GM19043 (cell line): Measurements from ENCODE around the gene ZBTB4.
"Not testable (repeated sequence)": the region's sequence is repeated elsewhere in the genome, so short reads cannot be mapped to it uniquely, and the experiment has no call there.

Source experiments
- ATAC-seq: cut with Tn5 transposase; IDR thresholded peaks from one replicate; pipeline ENCODE4 v1.9.1; 2021; ENCODE audit warnings: low read depth; ENCODE audit not compliant: unreplicated experiment

Gene ZBTB4

GRCh38 chr17:7470457-7470973 is 8.9 kb downstream of the ZBTB4 start:
- not testable (repeated sequence) for ATAC-seq

GRCh38 chr17:7469843-7470242 is 9.6 kb downstream of the ZBTB4 start:
- ATAC-seq = not testable (repeated sequence)

GRCh38 chr17:7468804-7469389 is 10.5 kb downstream of the ZBTB4 start:
- ATAC-seq = no peak

GRCh38 chr17:7468290-7468689 is 11.1 kb downstream of the ZBTB4 start:
- ATAC-seq = no peak

- ATAC-seq = no peak
These were observed 11.9 kb downstream of the ZBTB4 start for GRCh38 chr17:7467498-7467897.

GRCh38 chr17:7466639-7467341 is 12.6 kb downstream of the ZBTB4 start:
- no peak for ATAC-seq

GRCh38 chr17:7466318-7466638 is 13.2 kb downstream of the ZBTB4 start:
- no peak for ATAC-seq

- ATAC-seq = no peak
These were observed 13.7 kb downstream of the ZBTB4 start for GRCh38 chr17:7465597-7466275.

- ATAC-seq = no peak
These were observed 15.3 kb downstream of the ZBTB4 start for GRCh38 chr17:7464081-7464480.

GRCh38 chr17:7463372-7463846 is 16.0 kb downstream of the ZBTB4 start:
- no peak for ATAC-seq

GRCh38 chr17:7462474-7463371 is 16.7 kb downstream of the ZBTB4 start:
- no peak for ATAC-seq

- ATAC-seq = no peak
These were observed 18.4 kb downstream of the ZBTB4 start for GRCh38 chr17:7460850-7461660.

- no peak for ATAC-seq
These were observed 19.4 kb downstream of the ZBTB4 start for GRCh38 chr17:7459961-7460545.

GRCh38 chr17:7448461-7448860 is 31.0 kb downstream of the ZBTB4 start:
- ATAC-seq = no peak

- no peak for ATAC-seq
These were observed 33.8 kb downstream of the ZBTB4 start for GRCh38 chr17:7445619-7445968.

- no peak for ATAC-seq
These were observed 34.5 kb downstream of the ZBTB4 start, which contains the start of gene CHRNB1 for GRCh38 chr17:7444682-7445618. TSS of gene CHRNB1 (plus strand) at chr17:7445061. CDS start at chr17:7445128, 67 bp downstream.

GRCh38 chr17:7443499-7444485 is 35.6 kb downstream of the ZBTB4 start:
- no peak for ATAC-seq
